ENCODE data around the gene REC114.
"Not testable (repeated sequence)": the region's sequence is repeated elsewhere in the genome, so short reads cannot be mapped to it uniquely, and the experiment has no call there.

The REC114 gene

GRCh38 chr15:73457334-73457733 lies 14.4 kb downstream of the REC114 start:
- no peak for DNase-seq

GRCh38 chr15:73460662-73461061 lies 17.7 kb downstream of the REC114 start:
- no peak for DNase-seq

DNA sequence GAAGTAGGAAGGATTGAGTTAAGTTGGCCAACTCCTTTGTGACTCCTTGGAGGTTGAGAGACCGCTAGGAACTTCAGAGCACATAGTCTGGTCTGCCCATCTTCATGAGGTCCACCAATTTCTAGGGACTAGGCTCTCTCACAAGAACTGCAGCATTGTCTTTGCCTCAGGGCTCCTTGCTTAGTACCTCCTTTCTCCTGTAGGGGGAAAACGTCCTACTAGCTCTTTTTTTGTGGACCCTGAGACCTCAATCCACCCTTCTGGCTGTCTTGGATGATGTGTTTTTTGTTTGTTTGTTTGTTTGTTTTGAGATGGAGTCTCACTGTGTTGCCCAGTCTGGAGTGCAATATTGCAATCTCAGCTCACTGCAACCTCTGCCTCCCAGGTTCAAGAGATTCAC lies 21.6 kb downstream of the REC114 start:
- no peak for DNase-seq

GRCh38 chr15:73467758-73468157 lies 24.8 kb downstream of the REC114 start:
- no peak for DNase-seq

- DNase-seq: no peak
These were observed 31.8 kb downstream of the REC114 start for GRCh38 chr15:73474785-73475184.

DNA sequence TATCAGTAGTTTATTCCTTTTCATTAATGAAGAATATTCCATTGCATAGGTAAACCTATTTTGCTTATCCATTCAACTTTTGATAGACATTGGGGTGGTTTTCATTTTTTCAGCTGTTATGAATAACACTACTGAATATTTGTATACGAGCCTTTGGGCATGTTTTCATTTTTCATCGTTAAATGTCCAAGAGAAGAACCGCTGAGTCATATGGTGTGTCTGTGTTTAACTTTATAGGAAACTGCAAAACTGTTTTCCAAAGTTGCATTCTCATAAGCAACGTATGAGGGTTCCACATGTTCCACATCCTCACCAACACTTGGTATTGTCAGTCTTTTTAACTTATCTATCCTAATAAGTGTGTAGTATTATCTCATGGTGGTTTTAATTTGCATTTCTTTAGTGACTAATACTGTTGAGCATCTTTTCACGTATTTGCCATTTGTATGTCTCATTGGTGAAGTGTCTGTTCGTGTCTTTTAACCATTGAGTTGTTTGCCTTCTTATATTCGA lies 33.8 kb downstream of the REC114 start:
- DNase-seq: no peak

- DNase-seq: no peak
These were observed 37.1 kb downstream of the REC114 start for GRCh38 chr15:73480050-73480449.

DNA sequence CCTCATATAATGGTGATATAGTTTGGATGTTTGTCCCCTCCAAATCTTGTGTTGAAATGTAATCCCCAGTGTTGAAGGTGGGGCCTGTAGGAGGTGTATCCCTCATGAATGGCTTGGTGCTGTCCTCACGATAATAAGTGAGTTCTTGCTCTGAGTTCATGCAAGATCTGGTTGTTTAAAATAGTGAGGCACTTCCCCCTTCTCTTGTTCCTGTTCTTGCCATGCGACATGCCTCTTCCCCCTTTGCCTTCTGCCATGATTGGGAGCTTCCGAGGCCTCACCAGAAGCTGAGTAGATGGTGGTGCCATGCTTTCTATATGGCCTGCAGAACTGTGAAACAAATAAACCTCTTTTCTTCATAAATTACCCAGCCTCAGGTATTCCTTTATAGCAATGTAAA lies 39.2 kb downstream of the REC114 start:
- no peak for DNase-seq

GRCh38 chr15:73483053-73483452 lies 40.1 kb downstream of the REC114 start:
- no peak for DNase-seq

DNA sequence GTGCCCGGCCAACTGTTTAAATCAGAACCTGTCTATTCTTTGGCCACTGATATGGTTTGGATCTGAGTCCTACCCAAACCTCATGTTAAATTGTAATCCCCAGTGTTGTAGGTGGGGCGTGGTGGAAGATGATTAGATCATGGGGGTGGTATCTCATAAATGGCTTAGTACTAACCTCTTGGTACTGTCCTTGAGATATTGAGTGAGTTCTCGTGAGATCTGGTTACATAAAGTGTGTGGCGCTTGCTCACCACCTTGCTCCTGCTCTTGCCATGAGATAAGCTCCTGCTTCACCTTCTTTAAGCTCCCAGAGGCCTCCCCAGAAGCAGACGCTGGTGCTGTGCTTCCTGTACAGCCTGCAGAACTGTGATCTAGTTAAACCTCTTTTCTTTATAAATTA lies 42.4 kb downstream of the REC114 start:
- no peak for DNase-seq

- DNase-seq: not testable (repeated sequence)
These were observed 42.9 kb downstream of the REC114 start for GRCh38 chr15:73485885-73486284.

DNA sequence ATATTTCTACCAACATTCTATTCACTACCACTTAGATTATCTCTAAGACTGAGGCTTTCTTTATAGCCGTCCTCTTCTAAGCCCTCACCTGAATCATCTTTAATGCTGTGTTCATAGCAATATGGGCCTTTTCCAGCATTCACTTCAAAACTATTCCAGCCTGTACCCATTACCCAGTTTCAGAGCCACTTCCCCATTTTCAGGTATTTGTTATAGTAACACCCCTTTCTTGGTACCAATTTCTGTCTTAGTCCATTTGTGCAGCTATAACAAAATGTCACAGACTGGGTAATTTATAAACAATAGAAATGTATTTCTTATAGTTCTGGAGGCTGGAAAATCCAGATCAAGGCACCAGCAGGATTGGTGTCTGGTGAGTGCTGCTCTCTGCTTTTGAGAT lies 45.7 kb downstream of the REC114 start:
- no peak for DNase-seq

- no peak for DNase-seq
These were observed 51.0 kb downstream of the REC114 start for GRCh38 chr15:73493922-73494321.

DNA sequence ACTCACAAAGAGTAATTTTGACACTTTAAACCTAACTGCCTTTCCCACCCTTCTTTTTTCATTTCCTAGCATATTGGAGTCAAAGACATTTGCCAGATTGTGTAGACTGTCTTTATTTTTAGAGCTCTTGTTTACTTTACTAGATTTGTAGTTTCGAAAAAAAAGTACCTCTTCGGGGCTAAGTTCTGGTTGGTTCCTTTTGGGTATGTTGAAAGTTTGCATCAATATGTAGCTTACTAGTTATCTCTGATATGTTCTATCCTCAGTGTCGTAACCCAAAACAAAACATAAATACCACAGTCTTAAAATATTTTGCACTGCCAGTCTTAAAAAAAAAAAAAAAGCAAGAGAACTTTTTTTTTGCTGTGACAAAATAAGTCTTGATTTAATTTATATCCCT lies 52.2 kb downstream of the REC114 start:
- DNase-seq: no peak

GRCh38 chr15:73500696-73501095 lies 57.7 kb downstream of the REC114 start:
- no peak for DNase-seq

- no peak for DNase-seq
These were observed 61.9 kb downstream of the REC114 start for GRCh38 chr15:73504885-73505284.

GRCh38 chr15:73515527-73515926 lies 72.6 kb downstream of the REC114 start:
- DNase-seq: no peak

- DNase-seq: no peak
These were observed 74.6 kb downstream of the REC114 start for GRCh38 chr15:73517566-73517965.

DNA sequence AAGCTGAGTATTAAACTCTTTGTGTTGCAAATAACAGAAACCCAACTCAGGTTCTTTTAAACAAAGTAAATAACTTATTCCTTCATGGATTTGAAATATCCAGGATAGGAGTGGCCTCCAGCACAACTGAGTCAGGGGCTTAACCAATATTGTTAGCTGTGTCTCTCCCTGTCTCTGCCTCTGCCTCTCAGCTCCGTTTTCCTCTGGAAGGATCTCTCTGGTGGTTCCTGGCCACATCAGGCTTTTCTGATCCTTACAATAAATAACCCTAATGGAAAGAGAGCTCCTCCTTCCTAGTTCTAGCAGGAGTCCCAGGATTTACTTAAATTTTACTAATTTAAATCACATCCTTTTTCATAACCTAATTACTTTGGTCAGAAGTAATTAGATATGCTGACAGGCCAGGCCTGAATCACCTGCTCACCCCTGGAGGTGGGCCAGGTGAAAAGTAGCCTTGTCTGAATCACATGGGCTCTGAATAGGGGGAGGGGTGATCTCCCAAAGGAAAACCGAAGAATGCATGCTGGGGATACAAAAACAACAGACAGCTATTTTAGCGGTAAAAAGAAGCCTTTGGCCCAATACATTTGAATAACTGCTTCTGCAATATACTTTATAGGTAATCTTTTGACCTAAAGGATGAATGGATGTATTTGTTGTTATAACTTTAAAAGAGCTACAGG lies 75.4 kb downstream of the REC114 start:
- no peak for DNase-seq

DNA sequence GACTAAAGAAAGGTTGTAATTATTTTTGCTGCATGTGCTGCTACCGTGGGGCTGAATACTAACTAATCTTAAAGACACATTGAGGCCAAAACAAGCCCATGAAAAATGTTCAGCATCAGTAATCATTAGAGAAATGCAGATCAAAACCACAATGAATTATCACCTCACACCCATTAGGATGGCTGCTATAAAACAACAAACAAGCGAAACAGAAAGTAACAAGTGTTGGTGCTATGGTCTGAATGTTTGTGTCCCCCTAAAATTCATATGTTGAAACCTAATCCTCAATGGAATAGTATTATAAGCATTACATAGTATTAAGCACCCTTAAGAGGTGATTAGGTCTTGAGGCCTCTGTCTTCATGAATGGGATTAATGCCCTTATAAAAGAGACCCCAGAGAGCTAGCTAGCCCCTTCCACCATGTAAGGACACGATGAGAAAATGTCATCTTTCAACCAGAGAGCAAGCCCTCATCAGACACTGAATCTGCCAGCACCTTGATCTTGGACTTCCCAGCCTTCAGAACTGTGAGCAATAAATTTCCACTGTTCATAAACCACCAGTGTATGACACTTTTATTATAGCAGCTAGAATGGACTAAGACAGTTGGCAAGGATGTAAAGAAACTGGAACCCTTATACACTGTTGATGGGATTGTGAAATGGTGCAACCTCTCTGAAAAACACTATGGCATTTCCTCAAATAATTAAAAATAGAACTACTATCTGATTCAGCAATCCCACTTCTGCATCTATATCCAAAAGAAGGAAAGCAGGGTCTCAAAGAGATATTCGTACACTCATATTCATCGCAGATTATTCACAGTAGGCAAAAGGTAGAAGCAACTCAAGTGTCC lies 76.1 kb downstream of the REC114 start:
- peak; percentile 20 for DNase-seq

- DNase-seq: no peak
These were observed 79.0 kb downstream of the REC114 start for GRCh38 chr15:73522011-73522410.

DNA sequence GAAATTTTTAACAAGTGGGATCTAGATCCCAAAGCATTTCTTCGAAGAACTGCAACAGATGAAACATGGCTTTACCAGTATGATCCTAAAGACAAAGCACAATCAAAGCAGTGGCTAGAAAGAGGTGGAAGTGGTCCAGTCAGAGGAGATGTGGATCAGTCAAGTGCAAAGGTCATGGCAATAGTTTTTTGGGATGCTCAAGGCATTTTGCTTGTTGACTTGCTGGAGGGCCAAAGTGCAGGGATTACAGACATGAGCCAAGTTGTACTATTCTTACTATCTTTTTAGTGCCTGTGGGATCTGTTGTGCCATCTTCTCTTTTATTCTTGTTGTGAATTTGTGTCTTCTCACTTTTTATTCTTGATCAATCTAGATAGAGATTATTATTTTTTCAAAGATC lies 82.0 kb downstream of the REC114 start:
- DNase-seq: no peak

GRCh38 chr15:73527598-73527997 lies 84.6 kb downstream of the REC114 start:
- no peak for DNase-seq

- DNase-seq: no peak
These were observed 87.7 kb downstream of the REC114 start for GRCh38 chr15:73530649-73531048.
